ENCODE measurements around the gene SHROOM4.
A peak's percentile ranks its signal among the peaks of the same experiment; 100 is the strongest.

SHROOM4 gene

GRCh38 chrX:50700921-50701320 lies 113.1 kb downstream of the SHROOM4 start:
- no peak for DNase-seq

DNA sequence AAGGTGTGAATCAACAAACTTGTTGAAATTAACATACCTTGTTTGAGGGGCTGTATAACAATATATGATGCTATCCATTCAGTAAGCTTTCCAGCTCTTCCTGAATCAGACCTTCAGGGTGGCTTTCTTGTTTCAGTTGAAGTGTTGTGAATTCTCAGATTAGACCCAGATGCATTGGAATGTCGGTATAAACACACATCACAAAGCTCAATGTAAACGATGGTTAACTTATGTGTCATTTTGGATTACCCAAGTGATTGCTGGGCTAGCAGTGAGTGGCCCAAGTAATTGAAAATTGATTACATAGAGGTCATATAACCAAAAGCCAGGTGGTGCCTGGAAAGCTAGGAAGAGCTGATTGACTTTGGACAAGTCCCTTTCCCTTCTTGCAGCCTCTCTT lies 115.0 kb downstream of the SHROOM4 start:
- DNase-seq, result no peak

GRCh38 chrX:50697691-50698090 lies 116.3 kb downstream of the SHROOM4 start:
- no peak for DNase-seq

- peak; percentile 7 for DNase-seq
Observed at GRCh38 chrX:50691820-50692219, 122.2 kb downstream of the SHROOM4 start.

- no peak for DNase-seq
Observed at GRCh38 chrX:50684871-50685270, 129.1 kb downstream of the SHROOM4 start.

DNA sequence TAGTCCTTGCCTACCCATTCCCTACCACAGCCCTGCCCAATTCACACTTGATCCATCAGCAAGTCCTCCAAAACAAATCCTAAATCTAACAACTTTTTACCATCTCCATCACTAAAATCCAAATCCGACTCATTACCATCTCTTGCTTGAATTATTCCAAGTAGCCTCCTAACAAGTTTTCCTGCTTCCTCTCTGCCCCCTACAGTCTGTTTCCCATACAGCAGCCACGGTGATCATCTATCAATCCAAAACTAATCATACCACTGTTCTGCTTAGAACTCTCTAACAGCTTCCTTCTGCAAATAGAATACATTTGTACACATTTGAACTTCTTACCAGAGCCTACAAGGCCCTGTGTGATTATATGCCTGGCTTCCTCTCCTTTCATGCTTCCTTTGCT lies 133.0 kb downstream of the SHROOM4 start:
- DNase-seq, result no peak

DNA sequence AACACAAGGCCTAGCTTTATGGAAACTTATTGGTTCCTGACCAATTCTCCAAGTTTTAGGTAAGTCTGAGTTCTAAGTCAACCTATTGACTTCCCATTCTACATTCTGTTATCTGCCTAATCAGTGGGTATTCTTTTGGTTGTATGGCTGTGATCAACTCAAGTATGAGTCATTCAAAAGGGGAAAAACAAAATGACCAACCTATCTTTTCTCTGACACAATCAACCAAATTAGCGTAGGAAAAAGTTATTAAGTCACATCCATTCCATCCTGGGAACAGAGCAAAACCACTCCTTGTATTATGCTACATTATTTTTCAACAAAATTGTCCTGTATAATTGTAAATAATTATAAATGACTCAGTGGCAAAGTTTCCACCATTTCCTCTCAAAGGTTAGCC lies 136.2 kb downstream of the SHROOM4 start:
- DNase-seq, result no peak

DNA sequence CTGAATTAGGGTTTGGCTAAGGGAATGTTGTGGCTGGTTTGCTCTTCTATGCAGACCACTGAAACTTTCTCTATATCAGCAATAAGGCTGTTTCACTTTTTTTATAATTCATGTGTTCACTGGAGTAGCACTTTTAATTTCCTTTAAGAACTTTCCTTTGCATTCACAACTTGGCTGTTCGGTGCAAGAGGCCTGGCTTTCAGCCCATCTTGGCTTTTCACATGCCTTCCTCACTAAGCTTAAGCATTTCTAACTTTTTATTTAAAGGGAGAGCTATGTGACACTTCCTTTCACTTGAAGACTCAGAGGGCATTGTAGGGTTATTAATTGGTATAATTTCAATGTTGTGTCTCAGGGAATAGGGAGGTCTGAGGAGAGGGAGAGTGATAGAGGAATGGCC lies 142.3 kb downstream of the SHROOM4 start:
- DNase-seq, result no peak

GRCh38 chrX:50668860-50669259 lies 145.1 kb downstream of the SHROOM4 start:
- DNase-seq, result no peak

- no peak for DNase-seq
Observed at GRCh38 chrX:50648156-50648555, 165.8 kb downstream of the SHROOM4 start.

DNA sequence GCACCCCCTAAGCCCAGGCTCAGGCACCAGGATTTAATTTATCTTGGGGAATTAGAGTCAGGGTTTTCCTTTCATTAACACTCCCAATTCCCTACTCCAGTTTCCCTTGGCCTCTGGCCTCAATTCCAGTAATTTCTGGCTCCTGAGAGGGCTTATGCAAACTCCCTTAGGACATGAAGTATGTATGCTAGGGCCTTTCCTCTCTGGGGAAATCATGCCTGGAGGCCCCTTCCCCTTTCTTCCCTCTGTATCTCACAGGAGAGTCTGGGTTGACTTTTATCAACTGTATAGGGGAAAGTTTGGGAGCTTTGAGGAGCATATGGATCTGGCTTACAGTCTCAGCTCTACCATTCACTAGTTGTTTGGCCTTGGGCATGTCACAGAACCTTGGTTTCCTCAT lies 169.5 kb downstream of the SHROOM4 start:
- DNase-seq, result no peak

GRCh38 chrX:50643525-50644137 lies 170.4 kb downstream of the SHROOM4 start:
- DNase-seq, result no peak

GRCh38 chrX:50638123-50638522 lies 175.9 kb downstream of the SHROOM4 start:
- no peak for DNase-seq

DNA sequence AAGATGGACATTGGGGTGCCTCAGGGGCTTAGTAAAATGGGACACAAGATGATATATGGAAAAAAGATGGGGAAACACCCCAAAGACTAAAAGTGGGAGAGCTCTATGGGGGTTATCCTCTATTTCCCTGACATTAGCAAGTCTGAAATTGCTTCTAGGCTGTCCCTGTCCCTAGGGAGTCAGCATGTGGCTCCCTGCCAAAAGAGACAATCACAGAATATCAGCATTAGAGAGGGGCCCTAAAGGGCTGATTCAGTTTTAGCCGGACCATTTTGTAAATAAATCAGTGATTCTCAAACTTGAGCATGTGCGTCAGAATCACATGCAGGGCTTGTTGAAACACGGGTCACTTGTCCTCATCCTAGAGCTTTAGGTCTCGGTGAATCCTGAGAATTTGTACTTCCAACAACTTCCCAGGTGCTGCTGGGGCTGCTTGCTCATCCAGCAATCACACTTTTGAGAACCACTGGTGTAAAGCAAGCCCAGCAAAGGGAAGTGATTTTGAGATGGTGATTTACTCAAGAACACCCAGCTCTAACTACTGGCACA lies 178.1 kb downstream of the SHROOM4 start:
- no peak for DNase-seq

DNA sequence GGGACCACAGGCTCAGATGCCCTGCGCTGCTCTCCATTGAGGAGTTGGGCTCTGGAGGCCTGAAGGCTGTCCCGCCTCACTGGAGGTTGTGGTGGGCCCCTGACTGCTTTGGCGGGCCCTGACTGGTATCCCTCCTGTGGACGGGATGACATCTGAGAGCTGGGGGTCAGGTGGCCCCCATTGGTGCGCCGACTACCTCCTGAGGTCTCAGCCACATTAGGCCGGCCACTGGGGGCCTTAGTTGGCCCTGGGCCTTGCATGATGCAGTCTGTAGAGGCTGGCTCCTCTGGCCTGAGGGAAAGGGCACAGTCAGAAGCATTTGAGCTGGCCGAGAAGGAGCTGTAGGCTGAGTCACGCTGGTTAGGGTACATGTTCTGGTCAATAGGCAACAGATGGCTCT lies 178.8 kb downstream of the SHROOM4 start:
- no peak for DNase-seq

DNA sequence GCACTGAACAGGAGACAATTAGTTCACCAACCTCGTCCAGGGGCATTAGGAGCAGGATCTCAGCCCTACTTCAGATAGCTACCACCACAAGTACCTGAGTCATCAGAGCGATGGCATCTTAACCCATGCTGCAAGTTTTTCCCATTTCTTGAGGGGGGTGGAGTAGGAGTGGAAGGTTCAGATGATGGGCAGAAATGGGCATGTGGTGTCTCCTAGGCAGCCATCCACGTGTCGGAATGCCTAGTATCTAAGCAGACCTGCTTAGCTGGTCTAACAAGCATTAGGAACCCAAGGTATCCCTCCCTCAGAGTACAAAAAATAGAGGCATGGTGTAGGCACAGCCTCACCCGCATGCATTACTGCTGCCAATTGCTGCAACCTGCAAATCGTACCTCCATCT lies 184.2 kb downstream of the SHROOM4 start:
- no peak for DNase-seq

DNA sequence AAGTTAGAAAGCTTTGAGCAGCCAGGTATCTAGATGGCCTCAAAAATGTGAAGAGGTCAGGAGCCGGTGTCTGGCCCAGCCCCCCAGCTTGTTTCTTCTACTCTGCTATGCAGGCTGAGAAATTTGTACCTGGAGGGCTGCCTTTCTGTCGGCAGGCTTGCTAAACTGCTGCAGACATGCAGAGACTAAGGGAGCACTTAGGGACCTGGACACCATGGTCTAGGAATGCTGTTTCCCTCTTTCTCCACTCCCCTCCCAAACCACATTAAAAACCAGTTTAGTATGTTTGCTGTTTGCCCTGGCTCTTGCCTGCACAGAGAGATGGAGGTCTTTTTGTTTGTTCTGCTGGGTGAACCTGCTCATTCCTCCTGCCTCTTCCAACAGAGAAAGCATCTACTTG lies 186.3 kb downstream of the SHROOM4 start:
- DNase-seq, result no peak

DNA sequence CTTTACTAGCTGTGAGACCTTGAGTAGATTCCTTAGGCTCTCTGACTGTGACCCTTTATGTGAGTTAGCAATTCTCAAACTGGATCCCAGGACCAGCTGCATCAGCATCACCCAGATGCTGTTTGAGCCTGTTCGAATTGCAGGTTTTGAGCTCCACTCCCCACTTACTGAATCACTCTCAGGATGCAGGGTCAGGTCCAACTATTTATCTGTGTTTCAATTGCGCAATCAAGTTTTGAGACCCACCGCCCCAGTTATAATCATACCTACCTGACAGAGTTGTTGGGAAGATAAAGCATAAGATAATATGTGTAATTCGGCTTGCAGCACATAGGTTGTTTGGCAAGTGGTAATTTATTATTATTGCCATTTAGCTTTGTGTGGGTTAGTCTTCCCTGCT lies 187.6 kb downstream of the SHROOM4 start:
- DNase-seq, result no peak

- DNase-seq, result no peak
Observed at GRCh38 chrX:50622751-50623150, 191.2 kb downstream of the SHROOM4 start.

- no peak for DNase-seq
Observed at GRCh38 chrX:50618788-50619558, 195.0 kb downstream of the SHROOM4 start.

- DNase-seq, result no peak
Observed at GRCh38 chrX:50617183-50617582, 196.8 kb downstream of the SHROOM4 start.

DNA sequence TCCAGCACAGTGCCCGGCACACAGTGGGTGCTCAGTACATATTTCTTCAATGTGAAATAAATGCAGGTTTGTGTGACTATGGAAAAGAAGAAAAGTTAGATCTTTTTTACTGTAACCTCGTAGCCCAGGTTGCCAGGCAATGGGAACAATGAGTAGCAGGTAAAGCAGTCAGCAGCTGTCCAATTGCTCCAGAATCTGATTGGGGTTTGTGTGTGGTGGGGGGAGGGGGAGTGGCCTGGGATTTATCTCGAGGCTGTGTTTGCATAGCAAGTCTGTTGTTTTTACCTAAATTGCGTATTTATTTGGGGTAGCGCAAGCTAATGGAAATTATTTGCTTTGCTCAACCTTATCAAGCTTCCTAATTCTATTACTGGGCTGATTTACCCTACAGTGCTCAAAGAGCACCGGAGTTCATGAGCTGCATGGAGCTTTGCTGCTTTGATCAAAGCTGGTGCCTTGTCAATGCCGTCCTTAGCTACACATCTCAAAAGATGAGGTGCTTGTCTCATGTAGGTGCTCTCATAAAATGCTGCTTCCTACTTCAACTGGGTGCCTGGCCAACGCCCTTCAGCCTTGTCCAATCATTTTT lies 198.3 kb downstream of the SHROOM4 start:
- DNase-seq, result no peak

DNA sequence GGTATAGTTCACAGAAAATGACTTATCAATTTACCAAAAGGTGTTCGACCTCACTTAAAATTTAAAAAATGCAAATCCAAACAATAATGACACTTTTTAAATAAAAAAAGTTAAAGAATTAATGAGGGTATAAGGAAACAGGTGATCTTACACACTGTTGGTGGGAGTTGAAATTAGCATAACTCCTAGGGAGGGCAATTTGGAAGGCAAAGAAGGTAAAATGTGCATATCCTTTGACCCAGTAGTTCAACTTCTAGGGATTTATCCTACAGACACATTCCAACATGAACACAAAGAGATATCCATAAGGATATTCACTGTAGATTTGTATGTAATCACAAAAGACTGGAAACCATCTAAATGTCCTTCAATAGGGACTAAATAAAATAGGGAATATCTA lies 199.5 kb downstream of the SHROOM4 start:
- DNase-seq, result no peak

DNA sequence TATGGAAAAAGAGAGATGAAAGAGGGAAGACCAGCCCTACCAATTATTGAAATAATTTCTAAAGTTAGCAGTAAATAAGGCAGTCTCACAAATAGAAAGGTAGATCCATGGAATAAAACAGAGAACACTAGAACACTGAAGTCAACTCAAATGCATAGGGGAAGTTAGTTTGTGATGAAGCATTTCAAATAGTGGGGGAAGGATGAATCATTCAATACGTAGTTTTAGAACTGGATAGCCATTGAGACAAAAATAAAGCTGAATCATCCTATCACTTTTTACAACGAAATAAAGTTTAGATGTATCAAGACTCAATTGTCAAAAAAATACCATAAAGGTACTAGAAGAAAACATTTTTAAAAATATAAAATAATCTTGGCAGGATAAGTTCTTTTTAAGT lies 200.1 kb downstream of the SHROOM4 start:
- DNase-seq, result no peak

Measured in NCI-H2171 treated with DMSO at 0.1 percent for 48 hours (cell line).